Liver (tissue), 9 donors: ENCODE data around the gene SEC23IP. TPM values are rescaled to one million over a fixed set of nuclear protein-coding genes. Genes with fewer than 3 reads are reported as not detected.
"Not testable (repeated sequence)": the region's sequence is repeated elsewhere in the genome, so short reads cannot be mapped to it uniquely, and the experiment has no call there.

Experiments used
- DNase-seq: peaks from one replicate; pipeline ENCODE4 v3.0.0-alpha.2; 2017; ENCODE audit warnings: low spot score
- H3K27ac ChIP-seq, 2 donors: one replicate each; pipeline ENCODE4 v1.7.0; 2013; ENCODE audit warnings: inconsistent platforms in 2 of 2, low read length in 2 of 2, control low read depth in 1 of 2, low read depth in 1 of 2, mild to moderate bottlenecking in 1 of 2
- H3K27me3 ChIP-seq, 4 donors: one replicate each; pipeline versions ENCODE4 v1.6.1 to v1.7.0; 2013; ENCODE audit warnings: low read length in 3 of 4, inconsistent platforms in 1 of 4, mild to moderate bottlenecking in 1 of 4, moderate library complexity in 1 of 4; ENCODE audit not compliant: control insufficient read depth in 4 of 4, insufficient read depth in 4 of 4
- H3K36me3 ChIP-seq, 4 donors: one replicate each; pipeline versions ENCODE4 v1.6.1 to v1.7.0; 2013; ENCODE audit warnings: low read length in 3 of 4, mild to moderate bottlenecking in 3 of 4, low read depth in 1 of 4, moderate library complexity in 1 of 4; ENCODE audit not compliant: control insufficient read depth in 4 of 4, insufficient read depth in 3 of 4
- H3K4me1 ChIP-seq, 4 donors: one replicate each; pipeline versions ENCODE4 v1.6.1 to v1.7.0; 2013; ENCODE audit warnings: low read length in 3 of 4, mild to moderate bottlenecking in 3 of 4, moderate library complexity in 1 of 4; ENCODE audit not compliant: control insufficient read depth in 4 of 4, insufficient read depth in 4 of 4
- H3K4me3 ChIP-seq, 3 donors: one replicate each; pipeline versions ENCODE4 v1.6.1 to v1.7.0; 2013; ENCODE audit warnings: low read length in 3 of 3, control low read depth in 1 of 3, low read depth in 1 of 3, mild to moderate bottlenecking in 1 of 3
- H3K9ac ChIP-seq, 2 donors: one replicate each; pipeline ENCODE4 v1.7.0; 2013; ENCODE audit warnings: low read length in 2 of 2, mild to moderate bottlenecking in 2 of 2, moderate library complexity in 2 of 2, control low read depth in 1 of 2, low read depth in 1 of 2
- H3K9me3 ChIP-seq, 4 donors: one replicate each; pipeline versions ENCODE4 v1.6.1 to v1.7.0; 2013; ENCODE audit warnings: low read length in 3 of 4; ENCODE audit not compliant: control insufficient read depth in 4 of 4
- EGR1 ChIP-seq, 2 donors: IDR thresholded peaks; 2 replicates each; pipeline ENCODE4 v1.6.1; 2016 to 2018; ENCODE audit warnings: antibody characterized with exemption in 2 of 2, low read depth in 2 of 2
- FOXA1 ChIP-seq: IDR thresholded peaks from 2 replicates; pipeline ENCODE4 v1.6.1; 2016; ENCODE audit warnings: antibody characterized with exemption
- FOXA2 ChIP-seq: IDR thresholded peaks from 2 replicates; pipeline ENCODE4 v1.6.1; 2016; ENCODE audit warnings: antibody characterized with exemption
- GABPA ChIP-seq, 2 donors: IDR thresholded peaks in 1 of 2; conservative IDR thresholded peaks in 1 of 2; 2 replicates each; pipeline ENCODE4 v1.6.1; 2016; ENCODE audit warnings: antibody characterized with exemption in 2 of 2, mild to moderate bottlenecking in 1 of 2, moderate library complexity in 1 of 2
- HNF4G ChIP-seq: IDR thresholded peaks from 2 replicates; pipeline ENCODE4 v1.6.1; 2016; ENCODE audit warnings: antibody characterized with exemption
- JUND ChIP-seq, 2 donors: IDR thresholded peaks; 2 replicates each; pipeline ENCODE4 v1.6.1; 2016; ENCODE audit warnings: antibody characterized with exemption in 2 of 2
- NR2F2 ChIP-seq: IDR thresholded peaks from 2 replicates; pipeline ENCODE4 v1.6.1; 2016; ENCODE audit warnings: antibody characterized with exemption
- RXRA ChIP-seq, 2 donors: IDR thresholded peaks; 2 replicates each; pipeline ENCODE4 v1.6.1; 2017 to 2018; ENCODE audit warnings: antibody characterized with exemption in 2 of 2, mild to moderate bottlenecking in 1 of 2
- SP1 ChIP-seq: IDR thresholded peaks from 2 replicates; pipeline ENCODE4 v1.6.1; 2018; ENCODE audit warnings: antibody characterized with exemption, mild to moderate bottlenecking
- TAF1 ChIP-seq: conservative IDR thresholded peaks from 2 replicates; pipeline ENCODE4 v1.6.1; 2016; ENCODE audit warnings: antibody characterized with exemption, mild to moderate bottlenecking
- WGBS: extraction: QIAGEN DNeasy Blood & Tissue Kit; methylation state at CpG from one replicate; pipeline ENCODE4 v1.1.7; 2013; 5-methylcytosine and 5-hydroxymethylcytosine counted together
- polyA plus RNA-seq, 2 donors: library from polyadenylated mRNA; stranded (reverse) in 1 of 2; unstranded in 1 of 2; fragments of 200-250 nt in 1 of 2; fragments of >200 nt in 1 of 2; fragmentation: Nextera tagmentation in 1 of 2; extraction: Ambion mirVana in 1 of 2; gene quantifications; one replicate each; pipeline versions ENCODE4 v1.2.1 to v1.2.3, GENCODE V29; 2013 to 2015
- total RNA-seq, 2 donors: library from RNA; depleted of rRNA; stranded (reverse); fragments of >200 nt; gene quantifications; one replicate each; pipeline ENCODE4 v1.2.3, GENCODE V29; 2014
- TF ChIP-seq, protein P1 (sequence below): IDR thresholded peaks from 2 replicates; pipeline ENCODE4 v1.6.1; 2016; ENCODE audit warnings: antibody characterized with exemption, mild to moderate bottlenecking
- TF ChIP-seq, protein P2 (sequence below): IDR thresholded peaks from 2 replicates; pipeline ENCODE4 v1.6.1; 2016; ENCODE audit warnings: antibody characterized with exemption
- TF ChIP-seq, protein P3 (sequence below): IDR thresholded peaks from 2 replicates; pipeline ENCODE4 v1.6.1; 2016; ENCODE audit warnings: antibody characterized with exemption
- donor health status: healthy.
- donor health status: healthy.
- donor health status: healthy.
- donor health status: healthy.
- donor health status: healthy.

SEC23IP gene
- total and polyA plus RNA-seq, 4 donors = 10.1 to 16.0 (median 12.6) TPM

DNA sequence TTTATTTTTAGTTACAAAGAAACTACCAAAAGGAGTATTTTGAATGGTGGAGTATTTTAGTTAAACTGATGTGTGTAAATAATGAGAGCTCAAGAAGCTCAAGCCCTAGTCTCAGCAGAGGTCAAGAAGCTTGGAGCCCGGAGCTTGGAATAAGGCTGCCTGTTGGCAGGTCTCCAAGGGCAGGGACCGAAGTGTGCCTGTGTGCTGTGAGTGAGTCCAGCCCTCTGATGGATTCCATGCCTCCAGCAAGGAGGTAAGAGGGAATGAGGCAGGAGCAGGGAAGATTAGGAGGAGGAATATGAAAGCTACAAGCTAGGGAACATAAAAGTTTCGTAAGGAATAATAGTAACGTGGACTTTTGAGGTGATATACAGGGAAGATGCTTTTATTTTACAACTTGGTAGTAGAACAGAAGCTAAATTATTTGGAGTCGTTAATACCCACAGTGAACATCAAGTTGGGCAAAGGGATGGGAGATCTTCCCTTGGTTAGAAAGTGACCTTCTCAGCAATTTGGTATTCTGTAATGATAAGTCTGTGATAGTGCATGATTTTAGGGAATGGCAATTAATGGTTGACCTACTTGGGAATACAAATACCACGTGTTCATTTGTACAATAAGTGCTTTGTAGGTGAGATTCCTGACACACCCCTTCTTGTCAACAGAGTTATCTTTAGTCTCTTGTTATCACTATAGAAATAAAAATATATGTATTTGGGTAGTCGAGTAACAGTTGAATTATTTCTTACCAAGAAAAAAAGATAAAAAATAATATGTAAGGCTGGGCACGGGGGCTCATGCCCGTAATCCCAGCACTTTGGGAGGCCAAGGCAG, 4.6 kb downstream of the SEC23IP start (continued):
- TF ChIP-seq SP1 = peak; percentile 6
- no peak for TF ChIP-seq EGR1 (IDR thresholded peaks at IDR 0.05; ENCODE audit: low read depth in 2 of 2)
- no peak for TF ChIP-seq HNF4G

DNA sequence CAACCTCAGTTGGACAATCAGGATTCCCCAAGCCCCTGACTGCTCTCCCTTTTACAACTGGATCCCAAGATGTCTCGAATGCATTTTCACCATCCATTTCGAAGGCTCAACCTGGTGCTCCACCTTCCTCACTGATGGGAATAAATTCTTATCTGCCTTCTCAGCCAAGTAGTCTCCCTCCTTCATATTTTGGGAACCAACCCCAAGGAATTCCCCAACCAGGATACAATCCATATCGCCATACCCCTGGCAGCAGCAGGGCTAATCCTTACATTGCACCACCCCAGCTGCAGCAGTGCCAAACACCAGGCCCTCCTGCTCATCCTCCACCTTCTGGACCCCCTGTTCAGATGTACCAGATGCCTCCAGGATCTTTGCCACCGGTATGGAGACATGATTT, 6.0 kb downstream of the SEC23IP start:
- no peak for DNase-seq
- H3K4me3 ChIP-seq = no peak overlapping the region
- H3K27me3 ChIP-seq = no peaks in the 10 kb centered on the region
- WGBS = 94% methylated on average over 4 of the region's 4 CpGs
- H3K27ac ChIP-seq = no peak overlapping the region
- peaks cover 5 to 33% (median 30%) of the 10 kb centered on the region in 4 donors for H3K4me1 ChIP-seq
- no peak overlapping the region for H3K9ac ChIP-seq
- peaks cover 3 to 25% (median 15%) of the 10 kb centered on the region in 4 donors for H3K36me3 ChIP-seq
- no peaks in the 10 kb centered on the region for H3K9me3 ChIP-seq
- TF ChIP-seq JUND (IDR thresholded peaks at IDR 0.05) (no peak), EGR1 (IDR thresholded peaks at IDR 0.05; ENCODE audit: low read depth in 2 of 2) (no peak)
- TF ChIP-seq, protein P1, sequence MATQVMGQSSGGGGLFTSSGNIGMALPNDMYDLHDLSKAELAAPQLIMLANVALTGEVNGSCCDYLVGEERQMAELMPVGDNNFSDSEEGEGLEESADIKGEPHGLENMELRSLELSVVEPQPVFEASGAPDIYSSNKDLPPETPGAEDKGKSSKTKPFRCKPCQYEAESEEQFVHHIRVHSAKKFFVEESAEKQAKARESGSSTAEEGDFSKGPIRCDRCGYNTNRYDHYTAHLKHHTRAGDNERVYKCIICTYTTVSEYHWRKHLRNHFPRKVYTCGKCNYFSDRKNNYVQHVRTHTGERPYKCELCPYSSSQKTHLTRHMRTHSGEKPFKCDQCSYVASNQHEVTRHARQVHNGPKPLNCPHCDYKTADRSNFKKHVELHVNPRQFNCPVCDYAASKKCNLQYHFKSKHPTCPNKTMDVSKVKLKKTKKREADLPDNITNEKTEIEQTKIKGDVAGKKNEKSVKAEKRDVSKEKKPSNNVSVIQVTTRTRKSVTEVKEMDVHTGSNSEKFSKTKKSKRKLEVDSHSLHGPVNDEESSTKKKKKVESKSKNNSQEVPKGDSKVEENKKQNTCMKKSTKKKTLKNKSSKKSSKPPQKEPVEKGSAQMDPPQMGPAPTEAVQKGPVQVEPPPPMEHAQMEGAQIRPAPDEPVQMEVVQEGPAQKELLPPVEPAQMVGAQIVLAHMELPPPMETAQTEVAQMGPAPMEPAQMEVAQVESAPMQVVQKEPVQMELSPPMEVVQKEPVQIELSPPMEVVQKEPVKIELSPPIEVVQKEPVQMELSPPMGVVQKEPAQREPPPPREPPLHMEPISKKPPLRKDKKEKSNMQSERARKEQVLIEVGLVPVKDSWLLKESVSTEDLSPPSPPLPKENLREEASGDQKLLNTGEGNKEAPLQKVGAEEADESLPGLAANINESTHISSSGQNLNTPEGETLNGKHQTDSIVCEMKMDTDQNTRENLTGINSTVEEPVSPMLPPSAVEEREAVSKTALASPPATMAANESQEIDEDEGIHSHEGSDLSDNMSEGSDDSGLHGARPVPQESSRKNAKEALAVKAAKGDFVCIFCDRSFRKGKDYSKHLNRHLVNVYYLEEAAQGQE = no peak

DNA sequence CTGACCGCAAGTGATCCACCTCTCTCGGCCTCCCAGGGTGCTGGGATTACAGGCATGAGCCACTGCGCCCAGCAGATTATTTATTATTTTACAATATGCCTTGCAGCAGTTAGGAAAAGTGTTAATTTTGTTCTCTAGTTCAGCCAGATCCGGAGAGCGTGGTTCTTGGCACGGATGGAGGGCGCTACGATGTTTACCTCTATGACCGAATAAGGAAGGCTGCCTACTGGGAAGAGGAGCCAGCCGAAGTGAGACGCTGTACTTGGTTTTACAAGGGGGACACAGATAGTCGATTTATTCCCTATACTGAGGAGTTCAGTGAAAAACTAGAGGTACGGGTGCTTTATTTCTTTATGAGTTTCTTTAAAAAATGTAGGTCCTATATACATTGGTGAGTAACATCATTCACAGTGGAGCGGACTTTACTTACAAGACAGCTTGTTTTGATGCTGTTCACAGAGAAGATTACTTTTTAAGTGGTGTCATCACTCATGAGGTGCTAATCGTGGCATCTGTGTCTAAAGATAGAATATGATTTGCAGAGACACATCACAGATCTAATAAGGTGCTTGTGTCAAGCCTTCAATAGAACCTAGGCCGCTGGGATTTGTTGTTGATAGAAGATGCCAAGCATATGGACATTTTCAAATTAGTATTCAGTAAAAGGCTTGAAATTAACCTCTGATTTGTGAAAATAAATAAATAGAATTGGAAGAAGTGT, 11.6 kb downstream of the SEC23IP start:
- no peak for TF ChIP-seq JUND (IDR thresholded peaks at IDR 0.05)
- no peak for TF ChIP-seq EGR1 (IDR thresholded peaks at IDR 0.05; ENCODE audit: low read depth in 2 of 2)
- TF ChIP-seq NR2F2 = no peak
- TF ChIP-seq, protein P2, sequence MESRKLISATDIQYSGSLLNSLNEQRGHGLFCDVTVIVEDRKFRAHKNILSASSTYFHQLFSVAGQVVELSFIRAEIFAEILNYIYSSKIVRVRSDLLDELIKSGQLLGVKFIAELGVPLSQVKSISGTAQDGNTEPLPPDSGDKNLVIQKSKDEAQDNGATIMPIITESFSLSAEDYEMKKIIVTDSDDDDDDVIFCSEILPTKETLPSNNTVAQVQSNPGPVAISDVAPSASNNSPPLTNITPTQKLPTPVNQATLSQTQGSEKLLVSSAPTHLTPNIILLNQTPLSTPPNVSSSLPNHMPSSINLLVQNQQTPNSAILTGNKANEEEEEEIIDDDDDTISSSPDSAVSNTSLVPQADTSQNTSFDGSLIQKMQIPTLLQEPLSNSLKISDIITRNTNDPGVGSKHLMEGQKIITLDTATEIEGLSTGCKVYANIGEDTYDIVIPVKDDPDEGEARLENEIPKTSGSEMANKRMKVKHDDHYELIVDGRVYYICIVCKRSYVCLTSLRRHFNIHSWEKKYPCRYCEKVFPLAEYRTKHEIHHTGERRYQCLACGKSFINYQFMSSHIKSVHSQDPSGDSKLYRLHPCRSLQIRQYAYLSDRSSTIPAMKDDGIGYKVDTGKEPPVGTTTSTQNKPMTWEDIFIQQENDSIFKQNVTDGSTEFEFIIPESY = no peak
- TF ChIP-seq, protein P3, sequence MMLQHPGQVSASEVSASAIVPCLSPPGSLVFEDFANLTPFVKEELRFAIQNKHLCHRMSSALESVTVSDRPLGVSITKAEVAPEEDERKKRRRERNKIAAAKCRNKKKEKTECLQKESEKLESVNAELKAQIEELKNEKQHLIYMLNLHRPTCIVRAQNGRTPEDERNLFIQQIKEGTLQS = no peak
- no peak for TF ChIP-seq SP1
- no peak for TF ChIP-seq RXRA (IDR thresholded peaks at IDR 0.05)
- no peak for TF ChIP-seq FOXA2
- TF ChIP-seq, protein P1 = no peak
- no peak for TF ChIP-seq GABPA (IDR thresholded peaks at IDR 0.05 in 1 of 2, conservative IDR thresholded peaks at IDR 0.05 in 1 of 2)
- TF ChIP-seq FOXA1 = no peak
- no peak for TF ChIP-seq TAF1
- no peak for TF ChIP-seq HNF4G
- Histone ChIP-seq H3K27me3 (no peaks in the 10 kb centered on the region), H3K9ac (no peak overlapping the region), H3K36me3 (peaks cover 11 to 59% (median 33%) of the 10 kb centered on the region in 4 donors), H3K4me1 (no peaks in the 10 kb centered on the region), H3K27ac (no peak overlapping the region), H3K9me3 (no peaks in the 10 kb centered on the region), H3K4me3 (no peak overlapping the region)
- 96% methylated on average over 16 of the region's 16 CpGs for WGBS
- no peak for DNase-seq

DNA sequence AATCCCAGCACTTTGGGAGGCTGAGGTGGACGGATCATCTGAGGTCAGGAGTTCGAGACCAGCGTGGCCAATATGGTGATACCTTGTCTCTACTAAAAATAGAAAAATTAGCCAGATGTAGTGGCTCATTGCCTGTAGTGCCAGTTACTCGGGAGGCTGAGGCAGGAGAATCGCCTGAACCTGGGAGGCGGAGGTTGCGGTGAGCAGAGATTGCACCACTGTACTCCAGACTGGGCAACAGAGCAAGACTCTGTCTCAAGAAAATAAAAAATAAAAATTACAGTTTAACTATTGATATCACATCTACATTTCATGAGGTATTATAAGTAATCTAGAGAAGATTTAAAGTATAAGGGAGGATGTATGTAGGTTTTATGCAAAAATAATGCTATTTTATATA, 15.2 kb downstream of the SEC23IP start:
- not testable (repeated sequence) for DNase-seq, H3K4me3 ChIP-seq, H3K4me1 ChIP-seq, H3K9me3 ChIP-seq, H3K9ac ChIP-seq, H3K27me3 ChIP-seq, H3K27ac ChIP-seq
- 98% methylated on average over 7 of the region's 7 CpGs for whole genome bisulfite sequencing
- peaks cover 10 to 82% (median 38%) of the 10 kb centered on the region in 4 donors for H3K36me3 ChIP-seq
